Esophagus squamous epithelium (tissue), 4 donors: ENCODE results near the gene NAA40.
A peak's percentile ranks its signal among the peaks of the same experiment; 100 is the strongest.

ENCODE experiments used
- POLR2A ChIP-seq, 4 donors: fragments of 450-650 bp; IDR thresholded peaks; one replicate each; pipeline ENCODE4 v1.6.1; 2017; ENCODE audit warnings: antibody characterized with exemption in 4 of 4, mild to moderate bottlenecking in 4 of 4, moderate library complexity in 3 of 4
- TF ChIP-seq, protein P1 (sequence below), 6 experiments: fragments of 450-650 bp in 4 of 6; fragments of 200-600 bp in 2 of 6; sonication (generic) in 2 of 6; IDR thresholded peaks; one replicate each; pipeline ENCODE4 v1.5.1; 2016 to 2019; ENCODE audit warnings: antibody characterized with exemption in 6 of 6, mild to moderate bottlenecking in 4 of 6, moderate library complexity in 4 of 6

DNA sequence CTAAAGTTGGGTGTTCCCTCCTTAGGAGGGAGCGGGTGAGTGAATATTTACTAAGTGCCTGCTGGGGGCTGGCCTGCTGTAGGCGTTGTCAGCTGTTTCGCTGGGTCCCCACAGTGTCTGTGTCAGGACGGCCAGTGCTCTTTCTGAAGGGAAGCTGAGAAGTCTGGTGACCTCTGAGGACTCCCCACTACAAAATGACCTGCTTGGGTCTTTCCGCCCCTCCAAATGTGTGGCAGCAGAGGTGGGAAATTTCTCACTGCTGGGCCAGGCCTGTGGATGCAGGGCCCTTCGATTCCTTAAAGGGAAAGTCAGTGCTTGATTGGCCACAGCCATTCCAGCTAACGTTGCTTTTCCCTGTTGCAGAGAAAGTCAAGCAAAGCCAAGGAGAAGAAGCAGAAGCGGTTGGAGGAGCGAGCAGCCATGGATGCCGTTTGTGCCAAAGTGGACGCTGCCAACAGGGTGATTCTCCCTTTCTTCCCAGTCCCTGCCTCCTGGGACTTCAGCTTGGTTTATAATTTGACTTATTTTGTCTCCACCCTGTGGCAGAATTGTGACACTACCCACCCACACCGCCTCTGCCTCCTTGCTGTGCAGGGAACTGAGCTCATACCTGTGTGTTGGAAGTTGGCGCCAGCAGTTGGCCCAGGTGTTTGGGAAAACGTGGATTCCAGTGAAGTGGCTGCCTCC lies 6.8 kb downstream of the NAA40 start:
- TF ChIP-seq, protein P1, sequence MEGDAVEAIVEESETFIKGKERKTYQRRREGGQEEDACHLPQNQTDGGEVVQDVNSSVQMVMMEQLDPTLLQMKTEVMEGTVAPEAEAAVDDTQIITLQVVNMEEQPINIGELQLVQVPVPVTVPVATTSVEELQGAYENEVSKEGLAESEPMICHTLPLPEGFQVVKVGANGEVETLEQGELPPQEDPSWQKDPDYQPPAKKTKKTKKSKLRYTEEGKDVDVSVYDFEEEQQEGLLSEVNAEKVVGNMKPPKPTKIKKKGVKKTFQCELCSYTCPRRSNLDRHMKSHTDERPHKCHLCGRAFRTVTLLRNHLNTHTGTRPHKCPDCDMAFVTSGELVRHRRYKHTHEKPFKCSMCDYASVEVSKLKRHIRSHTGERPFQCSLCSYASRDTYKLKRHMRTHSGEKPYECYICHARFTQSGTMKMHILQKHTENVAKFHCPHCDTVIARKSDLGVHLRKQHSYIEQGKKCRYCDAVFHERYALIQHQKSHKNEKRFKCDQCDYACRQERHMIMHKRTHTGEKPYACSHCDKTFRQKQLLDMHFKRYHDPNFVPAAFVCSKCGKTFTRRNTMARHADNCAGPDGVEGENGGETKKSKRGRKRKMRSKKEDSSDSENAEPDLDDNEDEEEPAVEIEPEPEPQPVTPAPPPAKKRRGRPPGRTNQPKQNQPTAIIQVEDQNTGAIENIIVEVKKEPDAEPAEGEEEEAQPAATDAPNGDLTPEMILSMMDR (IDR thresholded peaks at IDR 0.05) = peak; percentile 50 to 87 (median 83)
- TF ChIP-seq POLR2A (IDR thresholded peaks at IDR 0.05) = no peak
